HG03442 (cell line): ENCODE measurements around the gene STK17A.

ENCODE experiments used
- ATAC-seq: cut with Tn5 transposase; IDR thresholded peaks from one replicate; pipeline ENCODE4 v1.9.1; 2021; ENCODE audit warnings: mild to moderate bottlenecking, moderate library complexity; ENCODE audit not compliant: unreplicated experiment

STK17A gene

GRCh38 chr7:43630482-43630881, 47.6 kb downstream of the STK17A start:
- ATAC-seq: no peak

GRCh38 chr7:43631559-43631958, 48.7 kb downstream of the STK17A start:
- ATAC-seq: no peak

- no peak for ATAC-seq
These were observed 49.8 kb downstream of the STK17A start for GRCh38 chr7:43632746-43633145.

GRCh38 chr7:43634384-43634783, 51.5 kb downstream of the STK17A start:
- ATAC-seq: no peak

- no peak for ATAC-seq
These were observed 53.2 kb downstream of the STK17A start for GRCh38 chr7:43636093-43636492.

- no peak for ATAC-seq
These were observed 54.4 kb downstream of the STK17A start for GRCh38 chr7:43637114-43637806.

- no peak for ATAC-seq
These were observed 57.1 kb downstream of the STK17A start for GRCh38 chr7:43639858-43640491.

- ATAC-seq: no peak
These were observed 57.8 kb downstream of the STK17A start for GRCh38 chr7:43640679-43641078.

- ATAC-seq: no peak
These were observed 60.2 kb downstream of the STK17A start for GRCh38 chr7:43642897-43643630.

- no peak for ATAC-seq
These were observed 60.9 kb downstream of the STK17A start for GRCh38 chr7:43643846-43644245.

- ATAC-seq: no peak
These were observed 62.9 kb downstream of the STK17A start for GRCh38 chr7:43645699-43646226.

- ATAC-seq: no peak
These were observed 63.9 kb downstream of the STK17A start for GRCh38 chr7:43646603-43647338.

GRCh38 chr7:43647339-43647672, 64.4 kb downstream of the STK17A start:
- no peak for ATAC-seq

- peak; percentile 18 for ATAC-seq
These were observed 65.0 kb downstream of the STK17A start for GRCh38 chr7:43647673-43648472.

GRCh38 chr7:43648473-43649406, 65.8 kb downstream of the STK17A start:
- ATAC-seq: peak; percentile 48

GRCh38 chr7:43649755-43650274, 66.9 kb downstream of the STK17A start:
- peak; percentile 64 for ATAC-seq

GRCh38 chr7:43650457-43651052, 67.6 kb downstream of the STK17A start:
- no peak for ATAC-seq

GRCh38 chr7:43652364-43652763, 69.5 kb downstream of the STK17A start:
- no peak for ATAC-seq

- no peak for ATAC-seq
These were observed 70.6 kb downstream of the STK17A start for GRCh38 chr7:43653466-43653865.
